NCI-H1436 (cell line): ENCODE results near the gene LIN9.
"Not testable (repeated sequence)": the region's sequence is repeated elsewhere in the genome, so short reads cannot be mapped to it uniquely, and the experiment has no call there.

ENCODE experiments used
- DNase-seq: peaks from one replicate; lab custom pipeline; 2025; lab: John Stamatoyannopoulos, UW

The LIN9 gene, protein sequence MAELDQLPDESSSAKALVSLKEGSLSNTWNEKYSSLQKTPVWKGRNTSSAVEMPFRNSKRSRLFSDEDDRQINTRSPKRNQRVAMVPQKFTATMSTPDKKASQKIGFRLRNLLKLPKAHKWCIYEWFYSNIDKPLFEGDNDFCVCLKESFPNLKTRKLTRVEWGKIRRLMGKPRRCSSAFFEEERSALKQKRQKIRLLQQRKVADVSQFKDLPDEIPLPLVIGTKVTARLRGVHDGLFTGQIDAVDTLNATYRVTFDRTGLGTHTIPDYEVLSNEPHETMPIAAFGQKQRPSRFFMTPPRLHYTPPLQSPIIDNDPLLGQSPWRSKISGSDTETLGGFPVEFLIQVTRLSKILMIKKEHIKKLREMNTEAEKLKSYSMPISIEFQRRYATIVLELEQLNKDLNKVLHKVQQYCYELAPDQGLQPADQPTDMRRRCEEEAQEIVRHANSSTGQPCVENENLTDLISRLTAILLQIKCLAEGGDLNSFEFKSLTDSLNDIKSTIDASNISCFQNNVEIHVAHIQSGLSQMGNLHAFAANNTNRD

GRCh38 chr1:226308723-226309397, at the start of gene LIN9:
Gene LIN9, minus strand, starts transcription at chr1:226309164. Its CDS starts 25 bp downstream, at chr1:226309139.
- DNase-seq, result peak; percentile 94

DNA sequence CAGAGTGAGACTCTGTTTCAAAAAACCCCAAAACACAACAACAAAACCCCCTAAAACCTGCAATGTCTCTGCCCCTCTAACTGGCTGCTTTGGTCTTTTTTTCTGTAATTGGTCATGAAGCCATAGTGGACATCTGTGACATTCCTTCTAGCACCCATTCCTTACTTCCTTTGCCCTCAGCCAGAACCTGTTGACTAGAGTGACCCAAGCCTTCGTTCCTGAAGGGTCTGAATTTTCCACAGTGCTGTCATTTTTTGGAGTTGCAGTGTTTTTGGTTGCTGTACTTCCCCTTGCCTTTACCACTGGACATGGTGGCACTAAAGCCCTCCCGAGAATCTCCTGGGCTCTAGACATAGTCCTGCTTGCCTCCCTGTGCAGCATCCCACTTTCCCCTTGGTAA, 48.5 kb upstream of the LIN9 start:
- DNase-seq, result no peak

DNA sequence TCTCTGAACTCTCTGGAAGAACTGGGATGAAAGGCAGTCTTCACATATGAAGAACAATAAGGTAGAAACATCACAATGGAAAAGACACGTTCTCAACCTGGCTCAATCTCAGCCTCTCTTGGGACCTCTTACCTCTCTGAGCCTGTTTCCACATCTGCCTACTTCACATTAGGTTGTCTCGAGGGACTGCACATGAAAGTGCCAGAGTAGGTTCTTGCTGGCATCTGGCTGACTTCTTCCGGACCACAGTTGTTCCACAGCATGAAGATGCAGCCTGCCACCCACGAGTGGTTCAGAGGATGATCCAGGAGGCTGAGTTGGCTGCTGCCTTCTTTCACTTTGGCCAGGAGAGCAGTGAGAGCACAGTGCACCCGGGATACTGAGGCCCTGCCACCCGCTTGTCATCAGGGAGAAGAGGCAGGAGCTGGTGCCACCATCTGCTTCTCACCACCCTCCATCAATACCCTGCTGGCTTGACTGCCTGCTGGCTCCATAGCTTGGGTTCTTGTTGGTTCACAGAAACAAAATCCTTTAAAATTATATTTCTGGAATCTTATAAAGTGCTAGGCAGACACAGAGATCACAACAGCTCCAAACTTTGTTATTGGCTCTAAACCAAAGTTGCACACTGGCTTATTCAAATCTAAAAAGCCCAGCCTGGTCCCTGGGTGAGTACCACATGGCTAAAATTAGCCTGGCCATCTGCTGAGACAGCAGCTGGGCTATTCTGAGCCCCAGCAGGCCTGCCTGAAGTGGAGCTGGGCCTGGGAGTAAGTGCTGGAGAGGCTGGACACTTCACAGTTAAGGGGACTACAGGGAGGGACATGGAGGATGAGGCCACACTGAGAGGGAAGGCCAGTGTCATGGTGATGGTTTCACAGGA, 46.9 kb upstream of the LIN9 start:
- DNase-seq, result peak; percentile 22

- DNase-seq, result no peak
These were observed 46.1 kb upstream of the LIN9 start for GRCh38 chr1:226355016-226355415.

GRCh38 chr1:226353698-226354525, 44.9 kb upstream of the LIN9 start:
- DNase-seq, result no peak

- DNase-seq, result no peak
These were observed 42.7 kb upstream of the LIN9 start for GRCh38 chr1:226351709-226352108.

DNA sequence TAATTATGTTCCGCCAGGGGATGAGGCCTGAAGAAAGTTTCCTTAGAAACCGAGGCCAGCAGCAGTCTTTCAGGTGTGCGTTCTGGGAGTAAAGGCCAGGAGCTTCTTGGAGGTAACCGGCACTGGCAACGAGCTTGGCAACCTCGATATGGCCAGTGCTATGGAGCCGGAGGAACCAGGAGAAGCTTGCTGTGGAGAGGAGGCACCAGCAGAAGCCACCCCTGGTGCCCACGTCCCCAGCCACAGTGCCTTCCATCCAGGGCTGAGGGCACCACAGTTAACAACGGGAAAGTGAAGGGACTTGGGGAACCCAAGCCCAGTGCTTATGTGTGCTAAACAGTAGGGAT, 41.5 kb upstream of the LIN9 start:
- DNase-seq, result no peak

DNA sequence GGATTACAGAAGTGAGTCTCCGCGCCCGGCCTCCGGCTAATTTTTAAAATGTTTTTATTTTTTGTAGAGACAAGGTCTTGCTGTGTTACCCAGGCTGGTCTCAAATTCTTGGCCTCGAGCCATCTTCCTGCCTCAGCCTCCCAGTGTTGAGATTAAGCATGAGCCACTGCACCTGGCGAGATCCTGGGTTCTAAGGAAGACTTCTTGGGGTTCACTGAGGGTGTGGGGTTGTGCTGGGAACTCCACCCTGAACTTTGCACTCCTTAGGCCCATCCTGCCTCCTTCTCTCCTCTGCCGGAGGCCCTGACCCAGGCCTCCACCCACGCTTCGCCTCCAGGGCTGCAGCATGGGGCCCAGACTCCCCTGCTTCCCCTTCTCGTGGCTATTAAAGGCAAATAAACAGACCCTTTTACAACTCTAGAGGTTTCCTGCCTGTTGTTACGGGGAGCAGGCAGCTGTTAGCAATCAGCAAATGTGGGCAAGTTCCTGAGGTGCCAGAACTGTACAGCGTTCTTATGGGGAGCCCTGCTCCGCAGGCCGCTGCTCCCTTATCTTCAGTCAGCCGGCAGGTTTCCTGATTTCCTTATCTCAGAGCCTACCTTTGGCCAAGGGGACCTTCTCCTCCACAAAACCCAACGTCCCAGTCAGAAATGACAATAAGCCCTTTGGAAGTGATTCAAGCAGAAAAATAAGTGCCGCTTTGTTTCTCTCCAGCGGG, 41.0 kb upstream of the LIN9 start:
- DNase-seq, result no peak

- no peak for DNase-seq
These were observed 40.1 kb upstream of the LIN9 start for GRCh38 chr1:226349081-226349480.

- no peak for DNase-seq
These were observed 35.7 kb upstream of the LIN9 start for GRCh38 chr1:226344441-226345259.

DNA sequence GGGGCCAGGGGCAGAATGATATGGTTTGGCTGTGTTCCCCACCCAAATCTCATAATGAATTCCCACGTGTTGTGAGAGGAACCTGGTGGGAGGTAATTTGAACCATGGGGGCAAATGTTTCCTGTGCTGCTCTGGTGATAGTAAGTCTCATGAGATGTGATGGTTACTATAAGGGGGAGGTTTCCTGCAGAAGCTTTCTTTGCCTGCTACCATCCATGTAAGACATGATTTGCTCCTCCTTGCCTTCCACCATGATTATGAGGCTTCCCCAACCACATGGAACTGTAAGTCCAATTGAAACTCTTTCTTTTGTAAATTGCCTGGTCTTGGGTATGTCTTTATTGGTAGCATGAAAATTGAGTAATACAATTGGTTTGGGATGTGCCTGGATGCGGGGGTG, 33.7 kb upstream of the LIN9 start:
- no peak for DNase-seq

GRCh38 chr1:226340111-226340510, 31.1 kb upstream of the LIN9 start:
- not testable (repeated sequence) for DNase-seq

DNA sequence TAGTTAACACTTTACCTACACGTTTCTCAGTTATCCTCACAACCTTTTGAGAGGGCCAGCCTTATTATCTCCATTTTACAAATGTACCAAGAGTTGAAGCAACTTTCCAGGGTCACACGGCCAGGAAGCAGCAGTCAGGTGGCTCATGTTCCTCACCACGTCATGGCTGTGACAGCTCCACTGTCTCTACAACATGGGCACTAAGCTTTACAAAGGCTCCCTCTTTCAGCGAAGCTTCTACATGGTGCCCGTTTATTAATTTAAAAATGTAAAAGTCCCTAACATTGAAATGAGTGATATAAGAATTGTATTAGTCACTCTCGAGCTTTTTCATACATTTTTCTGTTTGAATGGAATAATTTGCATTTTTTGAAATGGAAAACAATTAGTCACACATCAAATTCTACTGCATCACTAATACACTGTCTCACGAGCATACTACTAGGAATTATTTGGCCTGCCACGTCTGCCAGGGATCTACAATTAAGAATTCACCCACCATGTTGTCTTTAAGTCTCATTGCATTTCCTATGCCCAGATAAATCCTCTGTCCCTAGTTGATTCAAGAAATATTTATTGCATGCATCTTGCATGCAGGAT, 28.4 kb upstream of the LIN9 start:
- no peak for DNase-seq

DNA sequence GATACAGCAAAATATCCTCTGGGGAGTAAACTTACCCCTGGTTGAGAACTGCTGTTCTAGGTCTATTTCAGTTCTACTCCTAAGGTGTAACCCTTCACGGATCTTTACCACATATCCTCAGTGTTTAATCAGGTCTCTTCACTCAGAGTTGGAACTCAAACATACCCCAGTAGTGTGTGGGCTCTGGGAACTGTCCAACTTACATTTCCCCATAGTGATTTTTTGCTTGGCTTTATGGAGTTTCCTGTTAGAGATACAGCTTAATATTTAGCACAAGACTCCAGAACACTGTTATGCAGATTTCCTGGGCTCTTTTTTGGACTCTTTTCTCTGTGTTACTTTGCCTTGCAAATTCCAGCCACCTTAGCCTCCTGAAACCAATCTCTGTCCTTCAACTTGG, 26.7 kb upstream of the LIN9 start:
- no peak for DNase-seq

- DNase-seq, result no peak
These were observed 24.0 kb upstream of the LIN9 start for GRCh38 chr1:226332947-226333346.

- DNase-seq, result no peak
These were observed 20.3 kb upstream of the LIN9 start for GRCh38 chr1:226329237-226329636.

- DNase-seq, result no peak
These were observed 18.8 kb upstream of the LIN9 start for GRCh38 chr1:226327761-226328162.

DNA sequence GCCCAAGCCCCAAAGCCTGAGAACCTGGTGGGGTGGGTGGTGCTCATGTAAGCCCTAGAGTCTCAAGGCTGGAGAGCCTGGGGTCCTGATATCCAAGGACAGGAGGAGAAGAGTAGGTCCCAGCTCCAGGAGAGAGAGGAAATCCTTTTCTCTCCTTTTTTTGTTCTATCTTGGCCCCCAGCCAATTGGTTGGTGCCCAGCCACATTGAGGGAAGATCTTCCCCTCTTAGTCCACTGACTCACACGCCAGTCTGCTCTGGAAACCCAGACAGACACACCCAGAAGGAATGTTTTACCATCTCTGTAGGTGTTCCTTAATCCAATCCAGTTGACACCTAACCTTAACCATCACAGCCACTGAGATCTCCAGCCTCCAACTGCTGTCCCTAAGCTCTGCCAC, 16.2 kb upstream of the LIN9 start:
- no peak for DNase-seq

- DNase-seq, result no peak
These were observed 15.5 kb upstream of the LIN9 start for GRCh38 chr1:226324479-226324878.

DNA sequence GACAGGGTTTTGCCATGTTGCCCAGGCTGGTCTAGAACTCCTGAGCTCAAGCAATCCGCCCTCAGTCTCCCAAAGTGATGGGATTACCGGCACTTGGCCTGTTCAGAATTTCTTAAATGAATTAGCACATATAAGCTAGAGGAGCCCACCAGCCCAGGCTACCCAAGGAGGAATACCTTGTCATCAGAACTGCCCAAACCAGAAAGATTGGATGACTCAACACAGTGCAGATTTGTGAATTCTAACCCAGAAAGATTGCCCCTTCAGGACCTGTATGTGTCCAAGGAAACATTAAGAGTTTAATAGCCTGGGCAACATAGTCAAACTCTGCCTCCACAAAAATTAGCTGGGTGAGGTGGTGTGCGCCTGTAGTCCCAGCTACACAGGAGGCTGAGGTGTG, 14.0 kb upstream of the LIN9 start:
- DNase-seq, result no peak
